Fibroblast of upper back skin (primary cell): Measurements from ENCODE around the gene SPOP.
"Not testable (repeated sequence)": the region's sequence is repeated elsewhere in the genome, so short reads cannot be mapped to it uniquely, and the experiment has no call there.

Experiments
- DNase-seq: peaks from one replicate; pipeline ENCODE4 v3.0.0-alpha.2; 2013

Gene SPOP

GRCh38 chr17:49646391-49647255 is 31.3 kb downstream of the SPOP start:
- DNase-seq = peak; percentile 84

DNA sequence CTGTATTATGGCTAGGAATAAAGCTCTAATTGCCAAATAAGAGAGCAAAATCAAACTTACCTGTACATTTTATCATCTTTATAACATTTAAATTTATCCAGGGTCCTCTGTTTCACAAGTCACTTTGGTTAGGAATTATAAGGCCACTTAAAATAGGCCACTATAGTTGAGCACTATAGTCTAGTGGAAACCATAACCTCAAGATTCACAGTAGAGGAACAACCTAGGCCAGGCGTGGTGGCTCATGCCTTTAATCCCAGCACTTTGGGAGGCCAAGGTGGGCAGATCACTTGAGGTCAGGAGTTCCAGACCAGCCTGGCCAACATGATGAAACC is 31.9 kb downstream of the SPOP start:
- not testable (repeated sequence) for DNase-seq

DNA sequence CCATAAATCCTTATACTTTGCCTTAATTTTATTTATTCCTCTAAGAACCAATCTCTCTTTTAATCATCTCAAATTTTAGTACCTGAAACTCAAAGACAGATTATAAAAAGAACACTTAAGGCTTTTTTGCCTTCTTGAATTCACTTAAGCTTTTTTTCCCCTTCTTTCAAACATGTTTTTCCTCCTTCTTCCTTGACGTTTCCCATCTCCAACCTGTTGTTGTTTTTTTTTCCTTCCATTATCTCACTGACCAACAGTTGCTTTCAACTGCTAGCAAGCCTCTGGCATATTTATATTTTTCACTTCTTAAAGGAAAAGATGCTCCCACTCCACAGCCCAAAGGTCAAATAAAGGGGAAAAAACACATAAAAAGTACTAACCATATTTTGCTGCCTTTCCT is 32.2 kb downstream of the SPOP start:
- no peak for DNase-seq

DNA sequence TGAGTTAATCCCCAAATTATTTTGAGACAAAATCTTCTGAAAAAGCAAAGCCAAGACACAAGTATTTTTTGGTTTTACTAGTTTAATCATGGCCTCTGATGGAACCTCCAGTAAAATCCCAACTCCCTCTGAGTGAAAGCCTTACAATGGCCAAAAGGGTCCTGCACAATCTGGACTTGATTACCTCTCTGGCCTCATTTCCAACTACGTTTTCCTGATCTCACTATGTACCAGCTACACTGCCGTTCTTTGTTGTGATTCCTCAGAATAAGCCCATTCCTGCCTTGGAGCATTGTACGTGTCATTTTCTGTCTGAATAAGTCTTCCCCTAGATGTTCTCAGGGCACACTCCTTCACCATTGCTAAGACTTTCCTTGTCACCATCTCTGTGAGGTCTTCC is 37.3 kb downstream of the SPOP start:
- peak; percentile 53 for DNase-seq

- DNase-seq = no peak
These were observed 39.1 kb downstream of the SPOP start for GRCh38 chr17:49638818-49639217.

DNA sequence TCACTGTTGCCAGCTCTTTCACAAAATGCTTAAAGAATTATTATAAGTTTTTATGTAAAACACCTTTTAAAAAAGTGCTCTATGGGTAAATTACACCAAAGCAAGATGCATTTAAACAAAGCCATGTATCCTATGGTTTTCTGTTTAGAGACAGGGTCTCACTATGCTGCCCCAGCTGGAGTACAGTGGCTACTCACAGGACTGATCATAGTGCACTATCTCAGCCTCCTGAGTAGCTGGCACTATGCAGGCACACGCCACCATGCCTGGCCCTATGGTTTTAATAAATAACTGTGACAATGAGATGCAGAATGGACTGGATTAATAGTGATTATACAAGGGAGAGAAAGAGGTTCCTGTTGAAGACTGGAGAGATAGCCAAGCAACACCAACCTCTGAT is 40.2 kb downstream of the SPOP start:
- DNase-seq = no peak

DNA sequence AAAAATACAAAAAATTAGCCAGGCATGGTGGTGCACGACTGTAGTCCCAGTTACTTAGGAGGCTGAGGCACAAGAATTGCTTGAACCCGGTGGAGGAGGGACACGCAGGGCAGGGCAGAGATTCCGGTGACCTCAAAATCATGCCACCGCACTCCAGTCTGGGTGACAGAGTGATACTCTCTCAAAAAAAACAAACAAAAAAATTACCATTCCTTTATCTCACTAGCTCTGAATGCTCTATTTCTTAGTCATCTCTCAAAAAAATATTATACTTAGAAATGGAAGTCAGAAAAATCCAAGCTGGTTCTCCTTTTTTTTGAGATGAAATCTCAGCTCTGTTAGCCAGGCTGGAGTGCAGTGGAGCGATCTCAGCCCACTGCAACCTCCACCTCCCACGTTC is 40.8 kb downstream of the SPOP start:
- DNase-seq = peak; percentile 16

- DNase-seq = peak; percentile 48
These were observed 42.8 kb downstream of the SPOP start for GRCh38 chr17:49635121-49635520.

DNA sequence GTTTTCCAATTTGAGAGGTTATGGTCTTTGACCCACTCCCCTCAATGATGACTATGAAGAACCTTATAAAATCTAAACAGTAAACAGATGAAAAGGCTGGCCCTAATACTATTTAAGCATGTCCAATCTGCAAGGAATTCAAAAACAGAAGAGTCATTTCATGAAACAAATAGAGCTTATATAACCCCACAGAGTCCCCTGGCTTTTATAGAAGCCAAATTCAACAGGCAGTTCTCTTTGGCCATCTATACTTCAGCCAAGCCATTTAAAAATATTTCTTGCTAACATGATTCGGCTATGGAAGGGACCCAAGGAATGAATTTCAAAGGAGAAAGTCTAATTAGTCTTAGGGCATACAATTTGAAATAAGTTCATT is 43.4 kb downstream of the SPOP start:
- DNase-seq = no peak

- no peak for DNase-seq
These were observed 44.0 kb downstream of the SPOP start for GRCh38 chr17:49633762-49634484.

- no peak for DNase-seq
These were observed 44.6 kb downstream of the SPOP start for GRCh38 chr17:49633250-49633649.

GRCh38 chr17:49632201-49632600 is 45.7 kb downstream of the SPOP start:
- DNase-seq = no peak

- peak; percentile 41 for DNase-seq
These were observed 46.4 kb downstream of the SPOP start for GRCh38 chr17:49631496-49631895.

DNA sequence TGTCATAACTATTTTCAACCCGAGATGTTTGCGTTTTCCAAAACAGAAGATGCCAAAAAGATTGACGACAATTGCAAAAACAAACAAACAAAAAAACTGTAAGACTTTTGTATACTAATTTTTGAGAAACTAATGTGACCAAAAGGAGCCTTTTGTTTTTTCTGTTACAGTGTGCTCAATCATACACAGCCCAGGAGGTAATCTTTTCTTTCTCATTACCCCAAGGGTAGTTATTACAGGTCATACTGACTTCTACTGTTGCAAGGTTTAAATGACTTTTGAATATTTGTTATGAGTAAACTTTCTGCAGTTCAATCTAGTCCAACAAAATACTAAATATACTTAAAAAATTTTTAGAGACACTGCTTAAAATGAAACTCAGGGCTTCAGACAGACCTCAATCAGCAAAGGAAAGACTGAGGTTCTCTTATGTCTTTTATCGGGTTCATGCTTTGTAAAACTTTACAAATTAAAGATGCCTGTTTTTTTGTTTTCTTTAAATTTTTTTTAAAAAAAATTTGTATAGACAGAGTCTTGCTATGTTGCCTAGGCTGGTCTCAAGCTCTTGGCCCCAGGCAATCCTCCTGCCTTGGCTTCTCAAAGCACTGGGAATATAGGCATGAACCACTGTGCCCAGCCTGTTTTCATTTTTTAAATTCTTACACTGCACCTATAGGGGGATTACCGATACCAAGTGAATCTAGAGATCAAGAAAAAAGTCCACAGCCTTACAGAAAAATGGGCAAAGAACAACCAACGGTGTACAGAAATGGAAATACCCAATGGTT is 47.6 kb downstream of the SPOP start:
- DNase-seq = no peak

DNA sequence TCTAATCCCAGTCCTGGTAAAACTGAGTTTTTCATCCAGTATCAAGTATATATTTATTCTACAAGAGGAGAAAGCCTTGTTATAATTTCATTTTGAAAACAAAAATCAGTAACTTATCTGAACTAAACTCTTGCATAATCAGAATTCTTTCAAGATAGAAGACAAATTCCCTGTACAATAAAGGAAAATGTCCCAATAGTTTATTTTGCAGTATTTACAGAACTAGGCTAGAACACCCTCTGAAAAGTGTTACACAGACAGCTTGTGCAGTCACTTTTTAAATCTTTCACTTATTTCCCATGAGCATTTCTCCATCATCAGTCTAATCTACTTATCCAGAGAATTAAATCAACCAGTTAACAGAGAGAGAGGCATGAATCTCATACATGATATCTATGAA is 48.5 kb downstream of the SPOP start:
- no peak for DNase-seq

DNA sequence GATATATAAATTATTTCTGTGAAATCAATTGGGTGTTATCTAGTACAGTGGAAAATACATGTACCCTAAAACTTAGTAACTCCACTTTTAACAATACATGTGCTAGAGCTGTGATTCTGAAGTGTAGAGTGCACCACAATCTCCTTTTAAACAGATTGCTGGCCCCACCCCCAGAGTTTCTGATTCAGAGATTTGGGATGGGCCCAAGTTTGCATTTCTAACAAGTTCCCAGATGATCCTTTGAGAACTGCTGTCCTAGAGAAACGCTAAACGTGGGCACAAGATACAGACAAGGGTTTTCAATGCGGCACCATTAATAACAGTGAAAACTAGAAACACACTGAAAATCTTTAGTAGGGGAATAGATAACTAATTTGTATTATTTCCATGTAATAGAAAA is 53.0 kb downstream of the SPOP start:
- peak; percentile 50 for DNase-seq

- DNase-seq = no peak
These were observed 55.9 kb downstream of the SPOP start for GRCh38 chr17:49621946-49622529.

- DNase-seq = no peak
These were observed 56.5 kb downstream of the SPOP start for GRCh38 chr17:49621420-49621819.

GRCh38 chr17:49618028-49618611 is 59.8 kb downstream of the SPOP start:
- peak; percentile 11 for DNase-seq

GRCh38 chr17:49616601-49617131 is 61.2 kb downstream of the SPOP start:
- DNase-seq = peak; percentile 87

DNA sequence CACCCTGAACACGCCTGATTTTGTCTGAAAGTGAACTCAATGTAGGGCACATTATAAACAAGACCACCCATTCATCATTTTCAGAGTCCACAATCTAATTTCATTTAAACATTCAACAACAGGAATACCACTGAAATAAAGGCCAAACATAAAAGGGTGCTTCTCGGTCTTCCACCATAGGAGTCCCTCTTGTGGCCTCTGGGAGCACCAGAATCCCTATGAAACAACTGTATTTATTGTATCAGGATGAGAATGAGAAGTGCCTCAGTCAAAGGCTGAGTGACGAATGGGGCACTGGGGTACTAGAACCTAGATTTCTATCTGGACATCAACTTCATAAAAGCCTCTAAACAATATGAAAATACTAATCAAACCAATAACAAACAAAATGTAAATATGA is 61.8 kb downstream of the SPOP start:
- DNase-seq = no peak

GRCh38 chr17:49613182-49613800 is 64.6 kb downstream of the SPOP start:
- no peak for DNase-seq
